Lung (tissue), 12 donors: ENCODE data around the gene MCTP2. TPM values are rescaled to one million over a fixed set of nuclear protein-coding genes. Genes with fewer than 3 reads are reported as not detected.

Experiments used
- ATAC-seq: fragments of 200-7000 bp; cut with Tn5 transposase; one replicate; pipeline ENCODE4 v1.9.1; 2020; ENCODE audit warnings: moderate number of reproducible peaks; ENCODE audit not compliant: insufficient read depth, low FRiP score
- DNase-seq, 3 donors: peaks; one replicate each; pipeline ENCODE4 v3.0.0-alpha.2; 2013 to 2017
- H3K27ac ChIP-seq, 2 donors: one replicate each; pipeline ENCODE4 v1.5.1; 2013; ENCODE audit warnings: mild to moderate bottlenecking in 2 of 2, moderate library complexity in 2 of 2, control low read depth in 1 of 2, inconsistent platforms in 1 of 2, low read depth in 1 of 2, low read length in 1 of 2
- H3K27me3 ChIP-seq, 3 donors: one replicate each; pipeline ENCODE4 v1.5.1; 2013; ENCODE audit warnings: low read length in 2 of 3; ENCODE audit not compliant: control insufficient read depth in 3 of 3, insufficient read depth in 3 of 3
- H3K36me3 ChIP-seq, 4 donors: one replicate each; pipeline ENCODE4 v1.5.1; 2013; ENCODE audit warnings: low read length in 4 of 4, mild to moderate bottlenecking in 1 of 4, moderate library complexity in 1 of 4; ENCODE audit not compliant: control insufficient read depth in 4 of 4, insufficient read depth in 4 of 4
- H3K4me1 ChIP-seq, 5 donors: one replicate each; pipeline ENCODE4 v1.5.1; 2013; ENCODE audit warnings: low read length in 5 of 5, mild to moderate bottlenecking in 2 of 5, moderate library complexity in 1 of 5; ENCODE audit not compliant: control insufficient read depth in 5 of 5, insufficient read depth in 5 of 5
- H3K4me3 ChIP-seq: one replicate; pipeline ENCODE4 v1.5.1; 2013; ENCODE audit warnings: mild to moderate bottlenecking, control low read depth, moderate library complexity
- H3K9ac ChIP-seq, 2 donors: one replicate each; pipeline ENCODE4 v1.5.1; 2013; ENCODE audit warnings: low read length in 2 of 2, control low read depth in 1 of 2; ENCODE audit not compliant: insufficient read depth in 1 of 2
- H3K9me3 ChIP-seq, 4 donors: one replicate each; pipeline ENCODE4 v1.5.1; 2013; ENCODE audit warnings: low read length in 3 of 4, mild to moderate bottlenecking in 1 of 4, moderate library complexity in 1 of 4; ENCODE audit not compliant: control insufficient read depth in 4 of 4, insufficient read depth in 3 of 4
- WGBS, 2 donors: extraction: QIAGEN DNeasy Blood & Tissue Kit; methylation state at CpG; one replicate each; pipeline ENCODE4 v1.1.7; 2013; 5-methylcytosine and 5-hydroxymethylcytosine counted together
- polyA plus RNA-seq, 2 donors: library from polyadenylated mRNA; stranded (reverse); fragments of 200-250 nt; gene quantifications; one replicate each; pipeline ENCODE4 v1.2.1, GENCODE V29; 2013
- total RNA-seq, 2 donors: library from RNA; depleted of rRNA in 1 of 2; stranded (reverse); fragments of >200 nt in 1 of 2; gene quantifications; one replicate each; pipeline ENCODE4 v1.2.1, GENCODE V29; 2014 to 2021
- TF ChIP-seq, protein P1 (sequence below): IDR thresholded peaks from 2 replicates; pipeline ENCODE4 v1.5.1; 2012; ENCODE audit warnings: mild to moderate bottlenecking; ENCODE audit errors: control extremely low read depth, extremely low read depth
- donor health status: control.
- donor health status: control.
- donor health status: Bipolar disorder and iron deficiency.
- donor health status: healthy.
- donor health status: DM: yes; HTN: yes; CAD: no.

MCTP2 gene
- total and polyA plus RNA-seq, 4 donors: 3.5 to 92.5 (median 30.2) TPM

DNA sequence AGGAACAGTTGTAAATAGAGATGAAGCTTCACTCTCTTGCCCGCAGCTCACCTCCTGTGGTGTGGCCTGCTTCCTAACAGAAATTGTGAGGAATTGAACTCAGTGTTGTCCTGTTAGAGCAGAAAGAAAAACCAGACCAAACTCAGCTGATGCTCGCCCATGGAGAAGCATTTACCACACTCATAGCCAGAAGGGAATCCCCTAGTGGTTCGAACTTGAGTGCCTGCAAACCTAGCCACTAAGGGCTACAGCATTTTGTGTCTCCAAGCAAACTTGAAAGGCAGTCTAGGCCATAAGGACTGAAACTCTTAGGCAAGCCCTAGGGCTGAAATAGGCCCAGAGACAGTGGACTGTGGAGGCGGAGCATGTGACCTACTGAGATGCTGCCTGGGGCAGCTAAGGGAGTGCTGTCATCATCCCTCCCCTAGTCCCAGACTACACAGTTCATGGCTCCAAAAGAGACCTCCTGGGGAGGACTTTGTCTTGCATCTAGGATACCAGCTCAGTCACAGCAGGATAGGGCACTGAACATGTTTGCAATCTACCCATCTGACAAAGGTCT lies 44.5 kb upstream of the MCTP2 start:
- Histone ChIP-seq H3K9ac (no peak overlapping the region), H3K27ac (no peak overlapping the region), H3K36me3 (no peaks in the 10 kb centered on the region), H3K4me3 (no peak overlapping the region), H3K4me1 (no peaks in the 10 kb centered on the region), H3K27me3 (no peaks in the 10 kb centered on the region), H3K9me3 (peaks cover 0 to 2% (median 0%) of the 10 kb centered on the region in 4 donors)
- no peak for ATAC-seq
- TF ChIP-seq, protein P1, sequence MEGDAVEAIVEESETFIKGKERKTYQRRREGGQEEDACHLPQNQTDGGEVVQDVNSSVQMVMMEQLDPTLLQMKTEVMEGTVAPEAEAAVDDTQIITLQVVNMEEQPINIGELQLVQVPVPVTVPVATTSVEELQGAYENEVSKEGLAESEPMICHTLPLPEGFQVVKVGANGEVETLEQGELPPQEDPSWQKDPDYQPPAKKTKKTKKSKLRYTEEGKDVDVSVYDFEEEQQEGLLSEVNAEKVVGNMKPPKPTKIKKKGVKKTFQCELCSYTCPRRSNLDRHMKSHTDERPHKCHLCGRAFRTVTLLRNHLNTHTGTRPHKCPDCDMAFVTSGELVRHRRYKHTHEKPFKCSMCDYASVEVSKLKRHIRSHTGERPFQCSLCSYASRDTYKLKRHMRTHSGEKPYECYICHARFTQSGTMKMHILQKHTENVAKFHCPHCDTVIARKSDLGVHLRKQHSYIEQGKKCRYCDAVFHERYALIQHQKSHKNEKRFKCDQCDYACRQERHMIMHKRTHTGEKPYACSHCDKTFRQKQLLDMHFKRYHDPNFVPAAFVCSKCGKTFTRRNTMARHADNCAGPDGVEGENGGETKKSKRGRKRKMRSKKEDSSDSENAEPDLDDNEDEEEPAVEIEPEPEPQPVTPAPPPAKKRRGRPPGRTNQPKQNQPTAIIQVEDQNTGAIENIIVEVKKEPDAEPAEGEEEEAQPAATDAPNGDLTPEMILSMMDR: no peak
- no peak for DNase-seq
- WGBS, 2 donors: 93 to 95% methylated on average over 4 of the region's 4 CpGs

DNA sequence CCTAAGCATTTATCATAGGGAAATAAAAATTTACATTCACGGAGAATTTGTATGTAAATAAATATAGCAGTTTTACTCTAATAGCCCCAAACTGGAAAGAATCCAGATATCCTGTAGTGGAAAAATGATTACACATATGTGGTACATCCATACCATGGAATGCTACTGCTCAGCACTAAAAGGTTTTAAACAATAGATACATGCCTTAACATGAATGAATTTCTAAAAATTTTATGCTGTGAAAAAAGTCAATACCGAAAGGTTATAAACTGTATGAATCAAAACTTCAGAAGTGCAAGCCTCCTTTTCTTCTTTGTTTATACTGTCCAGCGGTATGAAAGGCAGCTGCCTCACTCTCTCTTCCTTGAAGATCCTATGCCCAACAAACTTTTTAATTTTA lies 37.5 kb upstream of the MCTP2 start:
- no peak overlapping the region for H3K9ac ChIP-seq
- no peaks in the 10 kb centered on the region for H3K36me3 ChIP-seq
- no peaks in the 10 kb centered on the region for H3K9me3 ChIP-seq
- H3K4me1 ChIP-seq: no peaks in the 10 kb centered on the region
- no peak overlapping the region for H3K4me3 ChIP-seq
- TF ChIP-seq, protein P1: no peak
- H3K27me3 ChIP-seq: no peaks in the 10 kb centered on the region
- H3K27ac ChIP-seq: no peak overlapping the region
- DNase-seq: peak in 2 of 3 donors; percentile 19 to 31
- WGBS, 2 donors: 78 to 88% methylated on average over 3 of the region's 3 CpGs
- ATAC-seq: no peak

DNA sequence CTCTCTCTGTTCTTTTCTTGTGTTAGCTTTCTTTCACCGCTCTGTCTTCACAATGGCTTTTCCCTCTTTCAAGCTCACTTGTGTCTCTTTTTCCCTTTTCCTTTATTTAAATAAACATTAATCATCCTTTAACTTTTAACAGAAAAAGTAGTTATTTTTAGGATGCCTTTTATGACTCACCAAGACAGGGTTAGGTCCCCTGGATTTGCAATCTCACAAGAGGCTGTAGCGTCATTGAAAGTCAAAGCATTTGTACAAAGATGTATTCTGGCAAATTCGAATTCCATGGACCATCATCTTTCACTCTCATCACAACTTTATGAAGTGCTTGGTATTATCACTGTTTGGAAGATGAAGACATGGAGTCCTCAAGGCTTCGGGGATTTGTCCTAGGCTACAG lies 34.8 kb upstream of the MCTP2 start:
- ATAC-seq (no peak), DNase-seq (no peak)
- Histone ChIP-seq H3K4me3 (no peak overlapping the region), H3K9me3 (no peaks in the 10 kb centered on the region), H3K9ac (no peak overlapping the region), H3K27me3 (no peaks in the 10 kb centered on the region), H3K27ac (no peak overlapping the region), H3K36me3 (no peaks in the 10 kb centered on the region), H3K4me1 (no peaks in the 10 kb centered on the region)
- TF ChIP-seq, protein P1: no peak
- WGBS, 2 donors: 86 to 89% methylated on average over 4 of the region's 4 CpGs

DNA sequence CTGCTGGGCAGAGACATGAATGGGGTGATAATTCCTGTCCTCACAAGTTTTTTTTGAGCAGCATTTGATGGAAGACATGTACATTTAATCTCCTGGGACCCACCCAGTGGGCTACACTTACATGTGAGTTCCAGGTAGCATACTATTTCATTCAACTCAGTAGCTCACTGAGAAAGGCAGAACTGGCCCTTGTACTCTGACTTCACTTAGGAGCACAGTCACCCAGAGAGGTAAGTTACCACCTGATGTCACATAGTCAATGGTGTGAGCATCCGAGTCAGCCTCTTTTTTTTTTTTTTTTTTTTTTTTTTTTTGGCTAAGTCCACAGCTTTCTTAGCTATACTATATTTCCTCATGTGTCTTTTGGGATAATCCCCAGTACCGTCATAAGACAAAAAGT lies 32.7 kb upstream of the MCTP2 start:
- H3K27ac ChIP-seq: no peak overlapping the region

More for the DNA sequence above, 32.7 kb upstream of the MCTP2 start:
- H3K4me3 ChIP-seq: no peak overlapping the region
- no peak for ATAC-seq
- H3K27me3 ChIP-seq: no peaks in the 10 kb centered on the region
- H3K4me1 ChIP-seq: no peaks in the 10 kb centered on the region
- no peaks in the 10 kb centered on the region for H3K9me3 ChIP-seq
- 60 to 70% methylated on average over 2 of the region's 2 CpGs for WGBS, 2 donors
- H3K36me3 ChIP-seq: no peaks in the 10 kb centered on the region
- TF ChIP-seq, protein P1: no peak
- no peak for DNase-seq
- H3K9ac ChIP-seq: no peak overlapping the region
